HCT116 (cell line): ENCODE data around the gene STBD1.

ENCODE experiments used
- CEBPB ChIP-seq: IDR thresholded peaks from 2 replicates; pipeline ENCODE4 v1.6.1; 2012; ENCODE audit warnings: low read depth
- EGR1 ChIP-seq: IDR thresholded peaks from 2 replicates; pipeline ENCODE4 v1.6.1; 2012; ENCODE audit warnings: low read depth
- EZH2 ChIP-seq: fragments of 200-600 bp; sonication (generic); IDR thresholded peaks from 2 replicates; pipeline ENCODE4 v1.6.1; 2017; ENCODE audit warnings: antibody characterized with exemption, mixed run types
- JUND ChIP-seq: IDR thresholded peaks from 2 replicates; pipeline ENCODE4 v1.6.1; 2012
- POLR2A ChIP-seq: IDR thresholded peaks from 2 replicates; pipeline ENCODE4 v1.7.0; 2011; ENCODE audit warnings: borderline replicate concordance; ENCODE audit not compliant: insufficient read depth, insufficient read length; ENCODE audit errors: extremely low read depth
- RAD21 ChIP-seq: IDR thresholded peaks from 2 replicates; pipeline ENCODE4 v1.6.1; 2012; ENCODE audit warnings: low read depth, mild to moderate bottlenecking
- TCF7L2 ChIP-seq: IDR thresholded peaks from 2 replicates; pipeline ENCODE4 v1.7.0; 2011; ENCODE audit warnings: borderline replicate concordance, inconsistent platforms; ENCODE audit not compliant: insufficient read depth, insufficient read length; ENCODE audit errors: extremely low read depth
- YY1 ChIP-seq: IDR thresholded peaks from 2 replicates; pipeline ENCODE4 v1.6.1; 2011; ENCODE audit warnings: low read length, low read depth, moderate library complexity, mild to moderate bottlenecking; ENCODE audit not compliant: insufficient replicate concordance; ENCODE audit errors: extremely low read depth
- TF ChIP-seq, protein P1 (sequence below), 3 experiments: fragments of 200-600 bp in 1 of 3; sonication (generic) in 1 of 3; IDR thresholded peaks in 2 of 3; conservative IDR thresholded peaks in 1 of 3; 2 replicates each; pipeline ENCODE4 v1.5.1; 2012 to 2017; ENCODE audit warnings: low read depth in 2 of 3, low read length in 2 of 3, antibody characterized with exemption in 1 of 3, borderline replicate concordance in 1 of 3, control low read depth in 1 of 3, mild to moderate bottlenecking in 1 of 3, mixed read lengths in 1 of 3, mixed run types in 1 of 3, moderate library complexity in 1 of 3; ENCODE audit not compliant: insufficient read depth in 1 of 3
- TF ChIP-seq, protein P2 (sequence below): IDR thresholded peaks from 2 replicates; pipeline ENCODE4 v1.6.1; 2011; ENCODE audit warnings: mild to moderate bottlenecking, low read length, moderate library complexity; ENCODE audit not compliant: insufficient replicate concordance; ENCODE audit errors: extremely low read depth
- TF ChIP-seq, protein P3 (sequence below): IDR thresholded peaks from 2 replicates; pipeline ENCODE4 v1.6.1; 2012; ENCODE audit warnings: low read depth
- TF ChIP-seq, protein P4 (sequence below): IDR thresholded peaks from 2 replicates; pipeline ENCODE4 v1.6.1; 2012

DNA sequence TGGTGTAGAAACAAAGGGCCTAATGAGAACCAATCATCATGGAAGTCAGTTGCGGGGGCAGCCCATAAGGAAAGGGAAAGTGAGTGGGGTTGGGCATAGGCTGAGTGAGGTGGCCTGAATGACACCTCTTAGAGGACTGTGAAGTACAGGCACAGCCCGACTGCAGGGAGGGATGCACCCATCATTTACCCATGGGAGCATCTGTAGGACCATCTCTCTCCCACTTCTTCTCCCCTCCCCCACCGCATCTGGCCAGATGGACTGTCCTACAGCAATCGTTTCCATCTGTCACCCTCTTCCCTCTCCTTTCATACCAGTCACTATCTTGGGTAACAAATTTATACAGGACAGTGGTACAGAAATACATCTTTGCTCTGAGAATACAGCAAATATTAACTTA lies 4.2 kb downstream of the STBD1 start:
- TF ChIP-seq, protein P1, sequence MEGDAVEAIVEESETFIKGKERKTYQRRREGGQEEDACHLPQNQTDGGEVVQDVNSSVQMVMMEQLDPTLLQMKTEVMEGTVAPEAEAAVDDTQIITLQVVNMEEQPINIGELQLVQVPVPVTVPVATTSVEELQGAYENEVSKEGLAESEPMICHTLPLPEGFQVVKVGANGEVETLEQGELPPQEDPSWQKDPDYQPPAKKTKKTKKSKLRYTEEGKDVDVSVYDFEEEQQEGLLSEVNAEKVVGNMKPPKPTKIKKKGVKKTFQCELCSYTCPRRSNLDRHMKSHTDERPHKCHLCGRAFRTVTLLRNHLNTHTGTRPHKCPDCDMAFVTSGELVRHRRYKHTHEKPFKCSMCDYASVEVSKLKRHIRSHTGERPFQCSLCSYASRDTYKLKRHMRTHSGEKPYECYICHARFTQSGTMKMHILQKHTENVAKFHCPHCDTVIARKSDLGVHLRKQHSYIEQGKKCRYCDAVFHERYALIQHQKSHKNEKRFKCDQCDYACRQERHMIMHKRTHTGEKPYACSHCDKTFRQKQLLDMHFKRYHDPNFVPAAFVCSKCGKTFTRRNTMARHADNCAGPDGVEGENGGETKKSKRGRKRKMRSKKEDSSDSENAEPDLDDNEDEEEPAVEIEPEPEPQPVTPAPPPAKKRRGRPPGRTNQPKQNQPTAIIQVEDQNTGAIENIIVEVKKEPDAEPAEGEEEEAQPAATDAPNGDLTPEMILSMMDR (IDR thresholded peaks at IDR 0.05 in 2 of 3, conservative IDR thresholded peaks at IDR 0.05 in 1 of 3; ENCODE audit: borderline replicate concordance in 1 of 3, insufficient read depth in 1 of 3, low read depth in 2 of 3, low read length in 2 of 3): no peak
- TF ChIP-seq CEBPB (no peak), EGR1 (no peak), RAD21 (no peak), POLR2A (no peak), TCF7L2 (no peak), YY1 (no peak), EZH2 (no peak), JUND (no peak)
- TF ChIP-seq, protein P2, sequence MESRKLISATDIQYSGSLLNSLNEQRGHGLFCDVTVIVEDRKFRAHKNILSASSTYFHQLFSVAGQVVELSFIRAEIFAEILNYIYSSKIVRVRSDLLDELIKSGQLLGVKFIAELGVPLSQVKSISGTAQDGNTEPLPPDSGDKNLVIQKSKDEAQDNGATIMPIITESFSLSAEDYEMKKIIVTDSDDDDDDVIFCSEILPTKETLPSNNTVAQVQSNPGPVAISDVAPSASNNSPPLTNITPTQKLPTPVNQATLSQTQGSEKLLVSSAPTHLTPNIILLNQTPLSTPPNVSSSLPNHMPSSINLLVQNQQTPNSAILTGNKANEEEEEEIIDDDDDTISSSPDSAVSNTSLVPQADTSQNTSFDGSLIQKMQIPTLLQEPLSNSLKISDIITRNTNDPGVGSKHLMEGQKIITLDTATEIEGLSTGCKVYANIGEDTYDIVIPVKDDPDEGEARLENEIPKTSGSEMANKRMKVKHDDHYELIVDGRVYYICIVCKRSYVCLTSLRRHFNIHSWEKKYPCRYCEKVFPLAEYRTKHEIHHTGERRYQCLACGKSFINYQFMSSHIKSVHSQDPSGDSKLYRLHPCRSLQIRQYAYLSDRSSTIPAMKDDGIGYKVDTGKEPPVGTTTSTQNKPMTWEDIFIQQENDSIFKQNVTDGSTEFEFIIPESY: no peak
- TF ChIP-seq, protein P3, sequence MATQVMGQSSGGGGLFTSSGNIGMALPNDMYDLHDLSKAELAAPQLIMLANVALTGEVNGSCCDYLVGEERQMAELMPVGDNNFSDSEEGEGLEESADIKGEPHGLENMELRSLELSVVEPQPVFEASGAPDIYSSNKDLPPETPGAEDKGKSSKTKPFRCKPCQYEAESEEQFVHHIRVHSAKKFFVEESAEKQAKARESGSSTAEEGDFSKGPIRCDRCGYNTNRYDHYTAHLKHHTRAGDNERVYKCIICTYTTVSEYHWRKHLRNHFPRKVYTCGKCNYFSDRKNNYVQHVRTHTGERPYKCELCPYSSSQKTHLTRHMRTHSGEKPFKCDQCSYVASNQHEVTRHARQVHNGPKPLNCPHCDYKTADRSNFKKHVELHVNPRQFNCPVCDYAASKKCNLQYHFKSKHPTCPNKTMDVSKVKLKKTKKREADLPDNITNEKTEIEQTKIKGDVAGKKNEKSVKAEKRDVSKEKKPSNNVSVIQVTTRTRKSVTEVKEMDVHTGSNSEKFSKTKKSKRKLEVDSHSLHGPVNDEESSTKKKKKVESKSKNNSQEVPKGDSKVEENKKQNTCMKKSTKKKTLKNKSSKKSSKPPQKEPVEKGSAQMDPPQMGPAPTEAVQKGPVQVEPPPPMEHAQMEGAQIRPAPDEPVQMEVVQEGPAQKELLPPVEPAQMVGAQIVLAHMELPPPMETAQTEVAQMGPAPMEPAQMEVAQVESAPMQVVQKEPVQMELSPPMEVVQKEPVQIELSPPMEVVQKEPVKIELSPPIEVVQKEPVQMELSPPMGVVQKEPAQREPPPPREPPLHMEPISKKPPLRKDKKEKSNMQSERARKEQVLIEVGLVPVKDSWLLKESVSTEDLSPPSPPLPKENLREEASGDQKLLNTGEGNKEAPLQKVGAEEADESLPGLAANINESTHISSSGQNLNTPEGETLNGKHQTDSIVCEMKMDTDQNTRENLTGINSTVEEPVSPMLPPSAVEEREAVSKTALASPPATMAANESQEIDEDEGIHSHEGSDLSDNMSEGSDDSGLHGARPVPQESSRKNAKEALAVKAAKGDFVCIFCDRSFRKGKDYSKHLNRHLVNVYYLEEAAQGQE: no peak
- TF ChIP-seq, protein P4, sequence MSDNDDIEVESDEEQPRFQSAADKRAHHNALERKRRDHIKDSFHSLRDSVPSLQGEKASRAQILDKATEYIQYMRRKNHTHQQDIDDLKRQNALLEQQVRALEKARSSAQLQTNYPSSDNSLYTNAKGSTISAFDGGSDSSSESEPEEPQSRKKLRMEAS: no peak
